Naive thymus-derived CD4-positive, alpha-beta T cell (primary cell): Measurements from ENCODE around the gene TNRC6A. TPM values are rescaled to one million over a fixed set of nuclear protein-coding genes. Genes with fewer than 3 reads are reported as not detected.

Experiments used
- ATAC-seq: fragments of 150-1000 bp; cut with Tn5 transposase; 2 replicates; pipeline ENCODE4 v1.10.0; 2021; ENCODE audit warnings: mild to moderate bottlenecking, moderate library complexity
- CTCF ChIA-PET: fragments of 350-600 bp; sonication (Branson Sonifier 250); formaldehyde crosslinking; loops from one replicate; lab custom pipeline; 2021; ENCODE audit warnings: antibody characterized with exemption; lab: Charles Lee
- POLR2A ChIA-PET: fragments of 350-600 bp; sonication (Branson Sonifier 250); formaldehyde crosslinking; loops from one replicate; lab custom pipeline; 2021; ENCODE audit warnings: antibody characterized with exemption, inconsistent platforms; lab: Charles Lee
- DNase-seq, 9 donors: peaks; one replicate each; pipeline versions ENCODE4 v3.0.0 to v3.0.0-alpha.2; 2020 to 2022; ENCODE audit warnings: mixed read lengths in 1 of 9
- H3K27ac ChIP-seq: one replicate; pipeline ENCODE4 v1.7.0; 2013; ENCODE audit warnings: mild to moderate bottlenecking, low read depth, low read length, moderate library complexity
- H3K27me3 ChIP-seq, 2 donors: one replicate each; pipeline ENCODE4 v1.7.0; 2013; ENCODE audit warnings: low read length in 2 of 2, mild to moderate bottlenecking in 2 of 2, moderate library complexity in 2 of 2; ENCODE audit not compliant: control insufficient read depth in 2 of 2, insufficient read depth in 2 of 2
- H3K36me3 ChIP-seq, 3 experiments: 1 replicate in 2 of 3; 2 replicates in 1 of 3; pipeline ENCODE4 v1.7.0; 2013; ENCODE audit warnings: low read length in 3 of 3, mild to moderate bottlenecking in 3 of 3, moderate library complexity in 1 of 3; ENCODE audit not compliant: insufficient read depth in 3 of 3, control insufficient read depth in 2 of 3
- H3K4me1 ChIP-seq, 2 donors: one replicate each; pipeline ENCODE4 v1.7.0; 2013; ENCODE audit warnings: low read length in 2 of 2, mild to moderate bottlenecking in 2 of 2, moderate library complexity in 1 of 2; ENCODE audit not compliant: control insufficient read depth in 2 of 2, insufficient read depth in 2 of 2
- H3K4me3 ChIP-seq: 2 replicates; pipeline ENCODE4 v1.7.0; 2013; ENCODE audit warnings: mild to moderate bottlenecking, low read length
- H3K9me3 ChIP-seq, 3 experiments: 1 replicate in 2 of 3; 2 replicates in 1 of 3; pipeline ENCODE4 v1.7.0; 2013; ENCODE audit warnings: low read length in 3 of 3; ENCODE audit not compliant: control insufficient read depth in 2 of 3
- H3K27ac Mint-ChIP-seq, 9 donors: one replicate each; pipeline ENCODE4 v1.8.0; 2020 to 2022; ENCODE audit warnings: mixed read lengths in 9 of 9, mild to moderate bottlenecking in 8 of 9, moderate library complexity in 5 of 9, inconsistent platforms in 2 of 9
- H3K27me3 Mint-ChIP-seq, 5 donors: one replicate each; pipeline ENCODE4 v1.8.0; 2021 to 2022; ENCODE audit warnings: mixed read lengths in 5 of 5, mild to moderate bottlenecking in 1 of 5
- H3K36me3 Mint-ChIP-seq, 5 donors: one replicate each; pipeline ENCODE4 v1.8.0; 2020 to 2022; ENCODE audit warnings: mixed read lengths in 5 of 5, mild to moderate bottlenecking in 3 of 5, inconsistent platforms in 1 of 5
- H3K4me1 Mint-ChIP-seq, 7 donors: one replicate each; pipeline ENCODE4 v1.8.0; 2020 to 2022; ENCODE audit warnings: mixed read lengths in 7 of 7, mild to moderate bottlenecking in 3 of 7, inconsistent platforms in 1 of 7
- H3K4me3 Mint-ChIP-seq, 10 donors: one replicate each; pipeline ENCODE4 v1.8.0; 2020 to 2022; ENCODE audit warnings: mild to moderate bottlenecking in 10 of 10, mixed read lengths in 10 of 10, moderate library complexity in 6 of 10, inconsistent platforms in 2 of 10
- H3K9me3 Mint-ChIP-seq, 11 donors: one replicate each; pipeline ENCODE4 v1.8.0; 2020 to 2022; ENCODE audit warnings: mixed read lengths in 11 of 11, mild to moderate bottlenecking in 4 of 11, inconsistent platforms in 1 of 11, moderate library complexity in 1 of 11
- intact Hi-C, 2 donors: fragments of 100-400 bp; cut with micrococcal nuclease; formaldehyde crosslinking; loops; one replicate each; pipeline ENCODE4 v1.15.1; 2023
- polyA plus RNA-seq, 2 donors: library from polyadenylated mRNA; unstranded; fragments of 300-500 nt; fragmentation: Illumina TruSeq; gene quantifications; one replicate each; pipeline ENCODE4 v1.2.3, GENCODE V29; 2021
- total RNA-seq, 6 experiments: library from RNA in 5 of 6; stranded (reverse) in 5 of 6; gene quantifications; 1 replicate in 5 of 6; 2 replicates in 1 of 6; pipeline ENCODE4 v1.2.3 and lab custom pipeline; 2021 to 2026

TNRC6A gene
- total and polyA plus RNA-seq, 7 experiments from 2014 or later, result 13.4 to 110 (median 75.2) TPM

- peaks cover 24 to 78% (median 41%) of the 10 kb centered on the region in 5 donors for H3K36me3 Mint-ChIP-seq
- peak overlapping the region in 1 of 9 donors; percentile 51 for H3K27ac Mint-ChIP-seq
- peaks cover 0 to 2% (median 0%) of the 10 kb centered on the region in 11 donors for H3K9me3 Mint-ChIP-seq
- no peak overlapping the region for H3K4me3 ChIP-seq
- H3K4me3 Mint-ChIP-seq, result no peak overlapping the region
- H3K27me3 Mint-ChIP-seq, result no peaks in the 10 kb centered on the region
- no peaks in the 10 kb centered on the region for H3K9me3 ChIP-seq
- peaks cover 14 to 86% (median 41%) of the 10 kb centered on the region in 3 experiments for H3K36me3 ChIP-seq
- peaks cover 0 to 6% (median 0%) of the 10 kb centered on the region in 7 donors for H3K4me1 Mint-ChIP-seq
- no peak overlapping the region for H3K27ac ChIP-seq
- H3K27me3 ChIP-seq, result no peaks in the 10 kb centered on the region
- no peaks in the 10 kb centered on the region for H3K4me1 ChIP-seq
- ChIA-PET CTCF (no interaction called here), POLR2A (no interaction called here)
- ATAC-seq (no peak), DNase-seq (no peak)
- intact Hi-C loops, result no loop called here
These were observed 93.5 kb downstream of the TNRC6A start for GRCh38 chr16:24822974-24823373.

GRCh38 chr16:24825696-24826095, 96.2 kb downstream of the TNRC6A start:
- CTCF ChIA-PET, result no interaction called here
- H3K4me1 ChIP-seq, result no peaks in the 10 kb centered on the region
- Mint-ChIP-seq H3K36me3 (peaks cover 19 to 65% (median 35%) of the 10 kb centered on the region in 5 donors), H3K9me3 (peaks cover 0 to 2% (median 0%) of the 10 kb centered on the region in 11 donors), H3K27me3 (no peaks in the 10 kb centered on the region), H3K4me1 (peaks cover 0 to 4% (median 0%) of the 10 kb centered on the region in 7 donors), H3K4me3 (no peak overlapping the region), H3K27ac (no peak overlapping the region)
- H3K27ac ChIP-seq, result no peak overlapping the region
- peaks cover 8 to 63% (median 30%) of the 10 kb centered on the region in 3 experiments for H3K36me3 ChIP-seq
- ATAC-seq (no peak), DNase-seq (no peak)
- no peaks in the 10 kb centered on the region for H3K27me3 ChIP-seq
- H3K9me3 ChIP-seq, result no peaks in the 10 kb centered on the region
- POLR2A ChIA-PET, result no interaction called here
- no peak overlapping the region for H3K4me3 ChIP-seq
- intact Hi-C loops, result no loop called here

GRCh38 chr16:24826096-24826690, 96.7 kb downstream of the TNRC6A start:
- no peaks in the 10 kb centered on the region for H3K27me3 ChIP-seq
- no peak for DNase-seq
- H3K36me3 Mint-ChIP-seq, result peaks cover 19 to 60% (median 35%) of the 10 kb centered on the region in 5 donors
- intact Hi-C loops, result no loop called here
- H3K9me3 Mint-ChIP-seq, result peaks cover 0 to 2% (median 0%) of the 10 kb centered on the region in 11 donors
- no peak overlapping the region for H3K4me3 ChIP-seq
- no peaks in the 10 kb centered on the region for H3K27me3 Mint-ChIP-seq
- peak overlapping the region in 1 of 9 donors; percentile 19 for H3K27ac Mint-ChIP-seq
- ChIA-PET CTCF (no interaction called here), POLR2A (interaction anchor here (0.6 kb wide), 1 partner anchor 11 kb away, joined by 3 read pairs; no protein-coding TSS in a partner anchor)
- peaks cover 0 to 4% (median 0%) of the 10 kb centered on the region in 7 donors for H3K4me1 Mint-ChIP-seq
- H3K27ac ChIP-seq, result no peak overlapping the region
- no peak overlapping the region for H3K4me3 Mint-ChIP-seq
- no peak for ATAC-seq
- peaks cover 8 to 58% (median 25%) of the 10 kb centered on the region in 3 experiments for H3K36me3 ChIP-seq
- H3K4me1 ChIP-seq, result no peaks in the 10 kb centered on the region
- no peaks in the 10 kb centered on the region for H3K9me3 ChIP-seq

DNA sequence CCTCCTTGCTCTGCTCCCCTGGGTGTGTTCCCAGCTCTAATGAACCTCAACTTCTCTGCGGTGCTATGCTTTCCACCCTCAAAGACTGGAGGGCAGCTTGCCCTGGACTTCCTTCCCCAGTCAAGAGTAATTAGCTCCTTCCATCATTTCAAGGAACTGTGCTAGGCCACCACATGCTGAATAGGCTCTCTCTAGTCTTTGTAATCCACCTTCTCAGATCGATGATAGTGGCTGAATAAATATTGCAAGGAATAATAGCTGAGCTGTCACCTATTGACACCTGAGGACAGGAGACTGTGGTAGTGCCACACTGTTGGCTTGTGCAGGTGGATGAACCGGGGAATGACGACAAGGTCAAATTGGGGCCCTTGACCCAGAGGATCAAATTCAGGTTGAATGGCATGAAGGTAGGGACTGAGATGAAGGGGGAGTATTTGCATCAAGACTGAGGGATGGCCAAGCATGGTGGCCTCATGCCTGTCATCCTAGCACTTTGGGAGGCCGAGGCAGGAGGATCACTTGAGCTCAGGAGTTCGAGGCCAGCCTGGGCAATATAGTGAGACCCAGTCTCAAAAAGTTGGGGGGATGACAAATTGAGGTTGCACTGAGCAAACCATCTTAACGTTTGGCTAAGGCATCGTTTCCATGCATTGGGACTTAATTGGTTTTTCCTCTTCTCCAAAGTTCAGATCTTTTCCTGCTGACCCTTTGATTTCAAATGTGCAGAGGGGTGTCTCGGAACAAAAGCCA, 97.5 kb downstream of the TNRC6A start:
- Histone ChIP-seq H3K36me3 (peaks cover 7 to 50% (median 18%) of the 10 kb centered on the region in 3 experiments), H3K27me3 (no peaks in the 10 kb centered on the region), H3K27ac (no peak overlapping the region), H3K4me3 (no peak overlapping the region), H3K9me3 (no peaks in the 10 kb centered on the region), H3K4me1 (no peaks in the 10 kb centered on the region)
- ChIA-PET POLR2A (no interaction called here), CTCF (no interaction called here)
- Mint-ChIP-seq H3K36me3 (peaks cover 19 to 55% (median 37%) of the 10 kb centered on the region in 5 donors), H3K9me3 (peaks cover 0 to 2% (median 0%) of the 10 kb centered on the region in 11 donors), H3K4me1 (peaks cover 0 to 4% (median 0%) of the 10 kb centered on the region in 7 donors), H3K27me3 (no peaks in the 10 kb centered on the region), H3K4me3 (peak overlapping the region in 1 of 10 donors; percentile 58), H3K27ac (peak overlapping the region in 3 of 9 donors; percentile 3 to 75 (median 19))
- no peak for DNase-seq
- no peak for ATAC-seq
- intact Hi-C loops, result no loop called here

GRCh38 chr16:24829153-24829552, 99.7 kb downstream of the TNRC6A start:
- CTCF ChIA-PET, result no interaction called here
- DNase-seq (no peak), ATAC-seq (no peak)
- Histone ChIP-seq H3K4me3 (no peak overlapping the region), H3K27me3 (no peaks in the 10 kb centered on the region), H3K9me3 (no peaks in the 10 kb centered on the region), H3K4me1 (no peaks in the 10 kb centered on the region), H3K36me3 (peaks cover 0 to 30% (median 7%) of the 10 kb centered on the region in 3 experiments), H3K27ac (no peak overlapping the region)
- Mint-ChIP-seq H3K4me1 (peaks cover 0 to 4% (median 0%) of the 10 kb centered on the region in 7 donors), H3K27ac (no peak overlapping the region), H3K4me3 (no peak overlapping the region), H3K36me3 (peaks cover 11 to 40% (median 27%) of the 10 kb centered on the region in 5 donors), H3K27me3 (no peaks in the 10 kb centered on the region), H3K9me3 (peaks cover 0 to 2% (median 0%) of the 10 kb centered on the region in 11 donors)
- POLR2A ChIA-PET, result no interaction called here
- intact Hi-C loops, result no loop called here

- no peak overlapping the region for H3K4me3 ChIP-seq
- ChIA-PET POLR2A (no interaction called here), CTCF (no interaction called here)
- H3K27ac ChIP-seq, result no peak overlapping the region
- peaks cover 0 to 4% (median 4%) of the 10 kb centered on the region in 3 experiments for H3K36me3 ChIP-seq
- no peak for ATAC-seq
- no peak for DNase-seq
- H3K9me3 ChIP-seq, result no peaks in the 10 kb centered on the region
- Mint-ChIP-seq H3K9me3 (no peaks in the 10 kb centered on the region), H3K27me3 (no peaks in the 10 kb centered on the region), H3K36me3 (peaks cover 0 to 26% (median 16%) of the 10 kb centered on the region in 5 donors), H3K4me1 (no peaks in the 10 kb centered on the region), H3K4me3 (no peak overlapping the region), H3K27ac (no peak overlapping the region)
- intact Hi-C loops, result no loop called here
- no peaks in the 10 kb centered on the region for H3K4me1 ChIP-seq
- H3K27me3 ChIP-seq, result no peaks in the 10 kb centered on the region
These were observed 103.9 kb downstream of the TNRC6A start for GRCh38 chr16:24833352-24833751.
